Measurements from ENCODE around the gene TNS3.

The TNS3 gene

GRCh38 chr7:47258798-47259197, 323.1 kb downstream of the TNS3 start:
- no peak for DNase-seq (ENCODE audit: low read depth in 2 of 2)

DNA sequence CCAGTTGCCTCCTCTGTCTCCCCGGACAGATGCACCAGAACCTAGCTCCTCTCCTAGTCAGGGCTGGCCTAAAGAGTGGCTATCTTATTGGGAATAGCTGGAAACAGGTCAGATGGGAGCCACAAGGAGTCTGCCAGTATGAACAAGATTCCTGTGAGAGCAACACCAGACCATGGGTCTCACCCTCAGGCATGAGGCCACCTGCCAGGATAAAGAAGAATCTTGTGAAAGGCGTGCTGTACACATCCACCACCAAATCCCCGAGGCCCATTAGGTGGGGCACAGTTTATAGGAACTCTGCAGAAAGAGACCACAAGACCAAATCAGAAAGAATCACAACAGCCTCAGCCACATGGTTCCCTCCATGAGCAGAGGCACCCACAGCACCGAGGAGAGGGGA, 325.9 kb downstream of the TNS3 start:
- DNase-seq (ENCODE audit: low read depth in 2 of 2), result no peak

GRCh38 chr7:47255441-47255840, 326.5 kb downstream of the TNS3 start:
- no peak for DNase-seq (ENCODE audit: low read depth in 2 of 2)

GRCh38 chr7:47255007-47255406, 326.9 kb downstream of the TNS3 start:
- DNase-seq (ENCODE audit: low read depth in 2 of 2), result no peak

DNA sequence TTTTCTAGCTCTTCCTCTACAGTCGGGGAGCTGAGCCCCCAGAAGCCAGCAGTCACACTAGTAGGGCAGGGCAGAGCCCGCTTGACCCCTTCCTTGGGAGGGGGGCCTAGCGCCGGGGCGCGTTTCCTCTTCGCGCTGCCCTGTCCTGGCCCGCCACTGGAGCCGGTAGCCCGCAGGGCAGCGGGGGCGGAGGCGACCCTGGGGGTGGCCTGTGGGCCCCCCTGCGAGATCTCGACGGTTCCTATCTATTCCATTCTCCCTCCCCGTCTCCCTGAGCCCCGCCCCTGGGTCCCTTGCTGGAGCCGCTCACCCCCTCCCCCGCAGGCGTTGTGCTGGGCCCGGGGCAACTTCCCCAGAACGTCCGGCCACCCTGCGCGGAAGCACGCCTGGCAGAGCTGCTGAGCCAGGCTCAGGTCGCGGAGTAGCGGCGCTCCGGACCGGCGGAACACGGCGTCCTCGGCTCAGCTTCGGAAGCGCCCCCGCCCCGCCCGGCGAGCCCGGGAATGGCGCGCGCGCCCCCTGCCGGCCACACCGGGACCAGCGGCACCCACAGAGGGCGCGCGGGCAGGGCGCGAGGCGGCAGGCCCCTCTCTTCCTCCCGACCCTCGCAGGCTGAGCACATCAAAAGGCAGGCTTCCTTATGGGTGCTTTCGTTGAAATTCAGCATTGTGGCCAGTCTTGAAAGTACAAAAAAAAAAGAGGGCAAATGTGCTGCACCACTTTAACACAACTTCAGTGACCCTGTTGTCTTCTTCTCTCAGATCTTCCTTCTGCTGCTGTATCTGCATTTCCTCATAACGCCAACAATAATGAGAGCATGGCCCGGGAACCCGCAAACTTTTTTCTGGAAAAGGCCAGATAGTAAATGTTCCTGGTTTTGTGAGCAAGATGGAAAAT, 327.6 kb downstream of the TNS3 start:
- no peak for DNase-seq (ENCODE audit: low read depth in 2 of 2)

DNA sequence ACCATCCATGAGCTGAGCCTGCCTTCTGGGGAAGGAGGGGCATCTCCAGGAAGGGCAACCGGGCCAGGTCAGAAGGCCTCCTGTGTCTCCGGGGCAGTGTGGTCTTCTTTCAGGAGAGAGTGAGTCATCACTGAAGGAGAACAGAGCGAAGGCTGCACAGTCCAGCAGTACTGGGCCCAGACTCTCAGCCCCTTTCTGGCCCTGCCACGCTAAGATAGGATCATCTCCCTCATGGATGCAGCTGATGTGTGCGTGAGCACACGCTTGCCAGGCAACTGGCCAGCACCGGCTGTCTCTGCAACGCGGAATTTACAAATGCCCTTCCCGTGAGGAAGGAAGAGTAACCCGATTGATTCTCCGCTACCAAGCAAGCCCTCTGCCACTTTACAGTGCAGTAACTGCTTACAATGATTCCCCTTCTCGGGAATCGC, 328.2 kb downstream of the TNS3 start:
- DNase-seq (ENCODE audit: low read depth in 2 of 2), result no peak

GRCh38 chr7:47252675-47253074, 329.2 kb downstream of the TNS3 start:
- no peak for DNase-seq (ENCODE audit: low read depth in 2 of 2)

DNA sequence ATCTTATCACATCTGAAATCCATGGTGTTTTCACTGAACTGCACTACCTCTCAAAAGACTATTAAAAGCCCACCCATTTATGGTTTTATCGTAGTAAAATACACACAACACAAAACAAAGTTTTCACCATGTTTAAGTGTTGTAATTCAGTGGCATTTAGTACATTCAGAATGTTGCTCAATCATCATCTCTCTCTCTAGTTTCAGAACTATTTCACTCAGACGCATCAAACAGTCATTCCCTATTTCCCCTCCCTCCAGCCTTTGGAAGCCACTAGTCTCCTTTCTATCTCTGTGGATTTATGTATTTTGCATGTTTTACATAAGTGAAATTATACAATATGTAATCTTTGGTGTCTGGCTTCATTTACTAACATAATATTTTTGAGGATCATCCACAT, 332.6 kb downstream of the TNS3 start:
- DNase-seq (ENCODE audit: low read depth in 2 of 2), result no peak

GRCh38 chr7:47248797-47249196, 333.1 kb downstream of the TNS3 start:
- DNase-seq (ENCODE audit: low read depth in 2 of 2), result no peak

- no peak for DNase-seq (ENCODE audit: low read depth in 2 of 2)
Measured at GRCh38 chr7:47247132-47247531, 334.8 kb downstream of the TNS3 start.

GRCh38 chr7:47244692-47245091, 337.2 kb downstream of the TNS3 start:
- no peak for DNase-seq (ENCODE audit: low read depth in 2 of 2)

DNA sequence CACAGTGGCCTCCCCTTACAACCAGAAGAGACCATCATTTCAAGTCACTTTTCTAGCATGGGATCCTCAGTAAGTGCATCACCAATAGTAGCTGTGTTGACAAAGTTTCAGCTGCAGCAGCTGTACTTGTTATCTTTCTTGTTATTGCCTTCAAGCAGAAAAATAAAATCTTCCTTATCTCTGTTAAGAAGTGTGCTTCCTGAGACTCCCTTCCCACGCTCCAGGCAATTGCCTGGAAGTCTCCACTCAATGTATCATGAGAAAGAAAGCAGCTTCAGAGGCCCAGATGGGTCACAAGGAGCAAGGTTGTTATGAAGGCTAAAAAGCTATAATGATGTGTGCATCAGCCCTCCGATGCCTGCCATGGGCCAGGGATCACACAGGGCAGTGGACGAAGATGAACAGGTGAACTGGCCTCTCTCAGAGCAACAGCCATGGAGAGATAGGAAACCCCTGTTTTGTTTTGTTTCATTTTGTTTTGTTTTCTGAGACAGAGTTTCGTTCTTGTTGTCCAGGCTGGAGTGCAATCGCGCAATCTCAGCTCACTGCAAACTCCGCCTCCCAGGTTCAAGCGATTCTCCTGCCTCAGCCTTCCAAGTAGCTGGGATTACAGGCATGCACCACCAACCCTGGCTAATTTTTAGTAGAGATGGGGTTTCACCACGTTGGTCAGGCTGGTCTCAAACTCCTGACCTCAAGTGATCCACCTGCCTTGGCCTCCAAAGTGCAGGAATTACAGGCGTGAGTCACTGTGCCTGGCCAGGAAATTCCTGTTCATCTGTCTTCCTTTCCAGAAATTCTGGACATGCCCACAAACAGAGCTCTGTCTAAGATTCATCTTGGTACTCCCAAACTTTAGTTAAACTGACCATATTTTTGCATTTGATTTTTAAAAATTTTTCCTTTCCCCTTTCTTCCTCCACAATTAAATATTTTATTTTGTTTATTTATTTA, 340.5 kb downstream of the TNS3 start:
- DNase-seq (ENCODE audit: low read depth in 2 of 2), result no peak

- no peak for DNase-seq (ENCODE audit: low read depth in 2 of 2)
Measured at GRCh38 chr7:47239931-47240421, 341.9 kb downstream of the TNS3 start.

DNA sequence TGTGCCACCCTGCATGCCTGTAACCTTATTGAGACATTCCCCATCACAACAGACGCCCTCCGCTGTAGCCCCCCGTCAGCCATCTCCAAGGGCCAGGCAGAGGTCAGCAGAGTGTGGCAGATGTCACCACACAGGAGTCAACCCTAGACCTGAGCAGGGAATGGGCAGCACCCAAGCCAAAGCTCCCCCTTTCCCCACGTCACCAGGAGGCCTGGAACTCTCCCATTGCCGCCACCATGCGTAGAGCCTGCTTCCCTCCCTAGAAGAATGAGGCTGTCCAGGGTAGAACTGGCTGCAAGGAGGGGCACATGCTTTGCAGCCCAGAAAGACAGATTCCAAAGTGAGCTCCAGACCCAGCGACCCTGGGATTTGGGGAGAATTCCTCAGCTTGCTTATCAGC, 342.9 kb downstream of the TNS3 start:
- no peak for DNase-seq (ENCODE audit: low read depth in 2 of 2)

DNA sequence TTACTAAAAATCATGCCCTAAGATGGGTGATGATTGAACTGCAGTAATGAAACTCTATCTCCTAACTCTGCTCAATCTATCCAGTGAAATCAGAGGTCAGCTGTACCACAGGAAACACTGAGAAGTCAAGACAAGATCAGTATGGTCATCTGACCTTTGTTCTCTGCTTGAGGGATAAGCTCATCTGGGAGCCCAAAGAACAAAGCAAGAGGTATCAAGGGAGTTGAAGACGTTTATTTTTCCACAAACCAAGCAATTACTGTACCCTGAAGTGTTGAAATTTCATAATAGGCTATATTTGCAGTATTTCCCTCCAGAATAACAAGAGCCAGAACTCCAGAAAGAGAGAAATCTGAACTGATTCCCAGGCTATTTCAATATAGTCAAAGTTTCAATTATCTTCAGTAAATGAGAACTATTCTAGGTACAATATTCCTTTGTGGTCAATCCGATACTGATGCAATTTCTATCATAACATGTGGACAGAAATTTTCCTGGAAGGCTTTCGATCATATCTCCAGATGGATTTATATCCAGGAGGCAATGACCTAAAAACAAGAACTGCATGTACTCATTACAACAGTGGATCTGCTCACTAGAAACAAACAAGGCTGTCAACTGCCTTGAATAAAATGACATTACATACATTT, 345.3 kb downstream of the TNS3 start:
- DNase-seq (ENCODE audit: low read depth in 2 of 2), result no peak

DNA sequence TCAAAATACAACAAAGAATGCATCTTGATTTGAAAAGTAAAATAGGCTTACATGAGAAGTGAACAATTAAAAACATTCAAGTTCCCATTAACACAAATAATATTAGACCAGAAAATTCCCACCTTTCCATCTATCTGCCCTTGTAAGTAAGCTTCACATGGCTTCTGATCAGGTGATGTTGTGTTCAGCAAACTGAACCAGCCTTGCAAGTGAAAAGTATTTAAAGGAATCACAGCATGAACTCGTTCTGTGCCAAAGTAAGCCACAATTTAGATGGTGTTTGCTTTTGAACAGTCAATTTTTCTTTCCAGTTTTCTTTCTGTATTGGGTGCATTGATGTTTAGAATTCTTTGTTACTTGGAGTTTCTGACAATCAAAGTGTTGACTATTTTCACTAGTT, 347.9 kb downstream of the TNS3 start:
- no peak for DNase-seq (ENCODE audit: low read depth in 2 of 2)

GRCh38 chr7:47232751-47233412, 349.0 kb downstream of the TNS3 start:
- no peak for DNase-seq (ENCODE audit: low read depth in 2 of 2)

- DNase-seq (ENCODE audit: low read depth in 2 of 2), result no peak
Measured at GRCh38 chr7:47231627-47232026, 350.3 kb downstream of the TNS3 start.

- no peak for DNase-seq (ENCODE audit: low read depth in 2 of 2)
Measured at GRCh38 chr7:47231032-47231431, 350.9 kb downstream of the TNS3 start.

- no peak for DNase-seq (ENCODE audit: low read depth in 2 of 2)
Measured at GRCh38 chr7:47228386-47229014, 353.4 kb downstream of the TNS3 start.

DNA sequence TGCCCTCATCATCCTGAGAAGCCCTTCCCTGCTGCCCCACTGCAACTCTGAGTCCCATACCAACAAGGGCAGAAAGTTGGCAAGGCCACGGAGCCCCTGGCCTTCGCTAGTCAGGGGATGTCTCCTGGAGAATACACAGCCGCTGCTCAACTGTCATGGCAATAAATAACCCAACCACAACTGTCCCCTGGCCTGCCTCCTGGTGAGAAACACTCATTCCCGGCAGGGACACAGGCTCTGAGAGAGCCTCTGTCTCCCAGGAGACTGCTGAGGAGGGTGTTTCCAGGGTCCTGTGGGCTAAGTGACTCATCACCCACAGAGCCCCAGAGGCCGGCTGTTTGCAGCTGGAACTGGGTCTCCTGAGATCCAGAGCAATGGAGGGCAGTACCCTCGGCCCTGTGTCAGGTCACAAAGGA, 354.1 kb downstream of the TNS3 start:
- DNase-seq (ENCODE audit: low read depth in 2 of 2), result no peak
